Lower leg skin (tissue), 3 donors: Measurements from ENCODE around the gene ATCAY.

Experiments
- POLR2A ChIP-seq, 2 donors: fragments of 450-650 bp; IDR thresholded peaks; one replicate each; pipeline ENCODE4 v1.6.1; 2016 to 2017; ENCODE audit warnings: antibody characterized with exemption in 2 of 2, mild to moderate bottlenecking in 1 of 2, moderate library complexity in 1 of 2
- TF ChIP-seq, protein P1 (sequence below), 3 donors: fragments of 450-650 bp; IDR thresholded peaks; one replicate each; pipeline ENCODE4 v1.5.1; 2016; ENCODE audit warnings: antibody characterized with exemption in 3 of 3, mild to moderate bottlenecking in 3 of 3, moderate library complexity in 2 of 3

DNA sequence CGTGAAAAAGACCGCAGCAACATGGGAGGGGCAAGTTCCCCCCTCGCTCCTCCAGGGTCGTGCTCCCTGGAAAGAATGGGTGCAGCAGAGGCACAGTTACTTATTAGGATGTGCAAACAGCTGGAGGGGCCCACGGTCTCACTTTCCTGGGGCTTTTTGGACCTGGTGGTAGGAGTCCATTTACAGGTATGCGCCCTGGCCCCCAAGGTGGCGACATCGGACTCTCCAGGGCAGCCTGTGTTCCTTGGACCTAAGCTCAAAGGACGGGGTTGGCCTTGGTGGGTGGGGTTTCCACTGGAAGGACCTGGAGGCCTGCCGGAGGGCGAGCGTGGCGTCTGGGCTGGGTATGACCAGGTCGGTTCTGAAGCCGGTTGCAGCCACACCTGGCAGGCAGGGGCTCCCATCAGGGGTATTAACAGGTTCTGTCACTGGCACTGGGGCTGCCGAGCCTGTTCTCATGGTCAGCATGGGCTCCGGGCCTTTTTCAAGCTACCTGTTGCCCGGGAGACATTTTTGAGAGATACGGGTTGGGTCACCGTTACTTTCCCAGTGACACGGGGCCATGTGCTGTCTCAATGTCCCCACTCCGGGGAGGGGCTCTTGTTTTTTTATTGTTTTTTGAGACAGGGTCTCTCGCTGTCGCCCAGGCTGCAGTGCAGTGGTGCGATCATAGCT is 17.5 kb upstream of the ATCAY start:
- no peak for TF ChIP-seq POLR2A (IDR thresholded peaks at IDR 0.05)
- TF ChIP-seq, protein P1, sequence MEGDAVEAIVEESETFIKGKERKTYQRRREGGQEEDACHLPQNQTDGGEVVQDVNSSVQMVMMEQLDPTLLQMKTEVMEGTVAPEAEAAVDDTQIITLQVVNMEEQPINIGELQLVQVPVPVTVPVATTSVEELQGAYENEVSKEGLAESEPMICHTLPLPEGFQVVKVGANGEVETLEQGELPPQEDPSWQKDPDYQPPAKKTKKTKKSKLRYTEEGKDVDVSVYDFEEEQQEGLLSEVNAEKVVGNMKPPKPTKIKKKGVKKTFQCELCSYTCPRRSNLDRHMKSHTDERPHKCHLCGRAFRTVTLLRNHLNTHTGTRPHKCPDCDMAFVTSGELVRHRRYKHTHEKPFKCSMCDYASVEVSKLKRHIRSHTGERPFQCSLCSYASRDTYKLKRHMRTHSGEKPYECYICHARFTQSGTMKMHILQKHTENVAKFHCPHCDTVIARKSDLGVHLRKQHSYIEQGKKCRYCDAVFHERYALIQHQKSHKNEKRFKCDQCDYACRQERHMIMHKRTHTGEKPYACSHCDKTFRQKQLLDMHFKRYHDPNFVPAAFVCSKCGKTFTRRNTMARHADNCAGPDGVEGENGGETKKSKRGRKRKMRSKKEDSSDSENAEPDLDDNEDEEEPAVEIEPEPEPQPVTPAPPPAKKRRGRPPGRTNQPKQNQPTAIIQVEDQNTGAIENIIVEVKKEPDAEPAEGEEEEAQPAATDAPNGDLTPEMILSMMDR (IDR thresholded peaks at IDR 0.05) = no peak
